ENCODE measurements around the gene PRDM8.

The PRDM8 gene

DNA sequence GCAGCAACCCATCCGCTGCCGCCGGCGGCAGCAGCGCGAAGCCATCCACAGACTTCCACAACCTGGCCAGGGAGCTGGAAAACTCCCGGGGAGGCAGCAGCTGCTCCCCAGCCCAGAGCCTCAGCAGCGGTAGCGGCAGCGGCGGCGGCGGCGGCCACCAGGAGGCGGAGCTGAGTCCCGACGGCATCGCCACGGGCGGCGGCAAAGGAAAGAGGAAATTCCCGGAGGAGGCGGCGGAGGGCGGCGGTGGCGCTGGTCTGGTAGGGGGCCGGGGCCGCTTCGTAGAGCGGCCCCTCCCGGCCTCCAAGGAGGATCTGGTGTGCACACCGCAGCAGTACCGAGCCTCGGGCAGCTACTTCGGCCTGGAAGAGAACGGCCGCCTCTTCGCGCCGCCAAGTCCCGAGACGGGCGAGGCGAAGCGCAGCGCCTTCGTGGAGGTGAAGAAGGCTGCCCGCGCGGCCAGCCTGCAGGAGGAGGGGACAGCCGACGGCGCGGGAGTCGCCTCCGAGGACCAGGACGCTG, 4.9 kb downstream of the PRDM8 start:
- DNase-seq: peak; percentile 53

DNA sequence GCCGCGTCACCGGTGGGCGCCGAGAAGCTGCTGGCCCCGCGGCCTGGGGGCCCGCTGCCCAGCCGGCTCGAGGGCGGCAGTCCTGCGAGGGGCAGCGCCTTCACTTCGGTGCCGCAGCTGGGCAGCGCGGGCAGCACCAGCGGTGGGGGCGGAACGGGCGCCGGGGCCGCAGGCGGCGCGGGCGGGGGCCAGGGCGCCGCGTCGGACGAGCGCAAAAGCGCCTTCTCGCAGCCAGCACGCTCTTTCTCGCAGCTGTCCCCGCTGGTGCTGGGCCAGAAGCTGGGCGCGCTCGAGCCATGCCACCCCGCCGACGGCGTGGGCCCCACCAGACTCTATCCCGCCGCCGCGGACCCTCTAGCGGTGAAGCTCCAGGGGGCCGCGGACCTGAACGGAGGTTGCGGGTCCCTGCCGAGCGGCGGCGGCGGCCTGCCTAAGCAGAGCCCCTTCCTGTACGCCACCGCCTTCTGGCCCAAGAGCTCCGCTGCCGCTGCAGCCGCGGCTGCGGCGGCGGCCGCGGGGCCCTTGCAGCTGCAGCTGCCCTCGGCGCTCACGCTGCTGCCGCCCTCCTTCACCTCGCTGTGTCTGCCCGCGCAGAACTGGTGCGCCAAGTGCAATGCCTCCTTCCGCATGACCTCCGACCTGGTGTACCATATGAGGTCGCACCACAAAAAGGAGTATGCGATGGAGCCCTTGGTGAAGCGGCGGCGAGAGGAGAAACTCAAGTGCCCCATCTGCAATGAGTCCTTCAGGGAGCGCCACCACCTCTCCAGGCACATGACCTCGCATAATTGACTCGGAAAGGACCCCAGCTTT, 5.6 kb downstream of the PRDM8 start:
- DNase-seq: peak; percentile 16

DNA sequence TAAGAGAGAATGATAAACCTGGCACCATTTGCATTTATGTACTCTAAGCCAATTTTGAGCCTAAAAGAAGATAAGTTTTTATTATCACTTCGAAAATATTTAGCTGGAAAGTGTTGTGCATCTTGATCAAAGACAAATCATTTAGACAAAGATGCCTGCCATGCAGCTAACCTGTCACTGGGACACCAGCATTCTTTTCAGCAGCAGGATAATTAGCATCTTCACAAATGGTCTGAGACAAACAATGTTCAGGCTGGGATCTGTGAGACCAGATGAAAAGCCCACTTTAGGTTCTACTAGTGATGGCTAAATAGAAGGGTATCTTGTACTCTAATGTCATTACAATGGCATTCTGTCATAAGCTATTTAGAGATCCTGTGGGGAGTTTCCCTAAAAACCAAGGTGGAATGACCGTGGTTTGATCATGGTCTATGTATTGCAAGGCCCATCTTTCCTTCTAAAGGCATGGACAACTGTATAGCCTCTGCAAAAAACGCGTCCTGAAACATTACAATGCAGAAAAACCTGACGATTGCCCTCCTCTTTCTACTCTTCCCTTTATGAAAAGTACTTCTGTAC, 7.2 kb downstream of the PRDM8 start:
- DNase-seq: no peak

DNA sequence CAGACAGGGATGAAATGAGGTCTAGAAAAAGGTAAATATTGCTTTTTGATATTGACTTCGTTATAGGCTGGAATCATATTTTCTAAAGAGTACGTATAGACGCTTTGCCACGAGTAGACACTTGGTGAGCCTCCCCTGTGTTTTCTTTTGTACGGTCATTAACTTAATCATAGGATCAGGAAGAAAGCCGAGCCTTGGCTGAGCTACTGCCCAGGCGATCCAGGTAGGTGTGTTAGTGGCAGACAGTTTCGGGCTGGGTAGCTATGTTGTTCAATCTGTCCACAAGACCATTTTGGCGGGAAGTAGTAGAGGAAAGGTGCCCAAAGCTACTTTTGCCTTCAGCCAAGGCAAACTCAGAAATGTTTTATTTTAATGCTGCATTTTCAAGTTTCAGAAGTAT, 8.8 kb downstream of the PRDM8 start:
- no peak for DNase-seq

DNA sequence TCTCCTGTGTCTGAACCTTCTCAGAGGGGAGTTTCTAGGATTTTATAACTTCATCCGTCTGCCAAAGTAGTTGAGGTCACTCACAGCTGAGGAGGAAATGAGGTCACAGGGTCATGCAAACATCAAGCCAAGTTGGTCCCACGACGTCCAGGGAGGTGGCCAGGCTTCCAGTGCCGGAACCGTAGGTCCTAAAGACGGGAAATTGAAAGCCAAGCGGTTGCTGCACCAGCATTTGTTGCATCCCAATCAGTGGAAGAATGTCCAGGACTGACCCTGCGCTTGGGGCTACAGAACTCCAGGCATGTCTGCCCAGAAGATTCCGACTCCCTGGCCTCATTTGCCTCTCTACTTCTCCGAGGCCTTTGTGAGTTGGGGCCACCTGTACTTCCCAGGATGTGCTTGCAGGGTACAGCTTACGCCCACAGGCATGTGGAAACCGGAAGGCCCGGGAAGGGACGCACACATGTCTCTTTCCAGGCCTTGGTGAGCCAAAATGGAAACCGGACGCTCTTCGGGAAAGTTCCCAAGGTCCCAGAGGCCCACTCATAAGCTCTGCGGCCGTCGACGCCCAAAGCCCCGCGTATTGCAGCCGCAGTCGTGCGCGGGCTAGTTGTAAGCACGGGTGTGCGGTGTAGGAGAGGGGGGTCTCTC, 9.3 kb downstream of the PRDM8 start:
- no peak for DNase-seq

DNA sequence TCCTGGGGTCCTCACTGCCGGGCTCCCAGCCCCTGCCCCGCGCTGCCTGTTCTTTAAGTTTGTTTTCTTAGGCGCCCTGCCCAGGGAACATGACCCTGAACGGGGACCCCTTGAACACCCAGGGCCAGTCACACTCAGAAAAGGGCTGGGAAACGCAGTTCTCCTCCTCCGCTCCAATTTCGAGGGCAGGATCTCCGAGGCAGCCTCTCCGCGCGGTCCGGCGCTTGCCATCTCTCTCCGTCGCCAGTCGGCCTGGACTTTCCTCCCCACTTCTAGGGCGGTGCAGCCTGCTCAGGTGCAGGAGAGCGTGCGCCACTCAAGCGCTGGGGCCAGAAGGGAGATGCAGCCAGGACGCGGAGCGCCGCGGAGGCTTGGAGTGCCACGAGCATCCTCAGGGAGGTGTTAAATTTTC, 9.9 kb downstream of the PRDM8 start:
- no peak for DNase-seq

DNA sequence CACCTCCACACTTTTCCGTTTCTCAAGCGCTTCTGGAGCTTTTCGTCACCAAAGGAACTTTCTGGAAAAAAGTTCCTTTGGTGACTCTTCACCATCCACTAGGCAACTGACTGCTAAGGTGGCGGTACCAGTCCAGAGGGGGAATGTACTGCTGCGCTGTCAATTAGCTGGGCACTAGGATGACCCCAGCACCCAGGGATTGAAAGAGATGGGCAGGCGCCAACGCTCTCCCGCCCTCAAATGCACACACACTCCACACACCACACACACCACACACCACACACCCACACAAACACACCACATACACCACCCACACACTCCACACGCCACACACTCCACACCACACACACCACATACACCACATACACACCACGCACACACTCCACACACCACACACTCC, 10.4 kb downstream of the PRDM8 start:
- no peak for DNase-seq

DNA sequence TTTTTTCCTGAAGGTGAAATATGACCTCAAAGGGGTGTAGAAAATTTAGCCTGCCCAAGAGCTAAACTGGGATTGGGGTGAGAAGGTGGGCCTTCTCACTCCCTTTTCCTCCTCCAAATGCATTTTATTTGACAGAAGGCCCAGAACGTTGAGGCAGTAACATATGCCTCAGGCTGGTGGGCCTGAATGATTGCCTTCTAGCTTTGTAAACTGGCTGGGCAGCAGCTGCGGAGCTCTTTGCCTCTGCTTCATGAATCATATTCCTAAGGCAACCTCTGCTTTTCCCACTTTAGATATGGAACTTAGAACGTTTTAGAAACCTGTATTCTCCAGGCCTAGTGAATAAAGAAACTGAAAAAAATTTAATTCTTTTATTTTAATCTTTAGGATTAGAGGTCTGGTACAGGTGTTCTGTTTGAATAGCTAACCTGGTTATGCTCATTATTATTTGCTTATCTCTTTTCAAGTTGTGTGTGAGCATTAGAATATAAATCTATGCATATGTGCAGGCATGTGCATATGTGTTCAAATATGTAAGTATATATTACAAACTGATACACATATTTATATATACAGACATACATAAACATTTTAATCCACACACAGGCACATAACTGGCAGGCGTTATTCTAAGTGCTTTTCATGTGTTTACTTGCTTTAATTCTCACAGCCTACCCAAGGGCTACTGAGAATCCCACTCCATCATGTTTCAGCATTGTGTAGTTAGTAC, 11.5 kb downstream of the PRDM8 start:
- no peak for DNase-seq

DNA sequence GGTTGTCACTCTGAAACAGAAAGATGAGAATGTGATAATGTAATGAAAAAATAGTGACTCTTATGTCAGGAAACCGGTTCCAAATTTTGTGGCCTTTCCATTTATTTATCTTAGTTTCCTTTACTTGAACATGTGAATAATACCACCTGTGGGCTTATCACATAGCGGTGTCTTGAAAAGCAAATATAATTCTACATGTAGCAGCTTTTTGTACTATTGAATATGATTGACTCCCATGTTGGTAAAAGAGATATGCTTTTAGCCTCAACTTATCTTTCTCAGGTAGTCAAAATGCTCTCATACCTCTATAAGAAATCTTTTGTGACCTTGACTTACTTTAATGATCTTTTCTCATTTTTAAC, 12.0 kb downstream of the PRDM8 start:
- DNase-seq: no peak

DNA sequence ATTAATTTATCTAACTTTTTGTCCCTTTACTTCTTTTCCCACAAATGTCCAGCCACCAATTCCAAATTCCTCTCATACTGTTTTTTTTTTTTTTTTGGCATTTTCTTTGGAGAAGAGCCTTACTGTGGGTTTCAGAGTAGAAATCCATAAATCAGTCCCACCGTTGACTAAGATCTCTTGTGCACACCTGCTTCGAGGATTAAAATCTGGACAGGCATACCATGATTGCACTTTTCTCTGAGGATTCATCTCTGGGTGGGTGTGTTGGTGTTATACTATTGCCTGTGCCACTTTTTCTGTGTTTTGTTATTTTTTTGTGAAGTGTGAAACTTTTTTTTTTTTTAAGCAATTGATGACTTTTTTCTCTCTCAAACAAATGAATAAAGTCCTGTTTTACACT, 13.2 kb downstream of the PRDM8 start:
- no peak for DNase-seq

DNA sequence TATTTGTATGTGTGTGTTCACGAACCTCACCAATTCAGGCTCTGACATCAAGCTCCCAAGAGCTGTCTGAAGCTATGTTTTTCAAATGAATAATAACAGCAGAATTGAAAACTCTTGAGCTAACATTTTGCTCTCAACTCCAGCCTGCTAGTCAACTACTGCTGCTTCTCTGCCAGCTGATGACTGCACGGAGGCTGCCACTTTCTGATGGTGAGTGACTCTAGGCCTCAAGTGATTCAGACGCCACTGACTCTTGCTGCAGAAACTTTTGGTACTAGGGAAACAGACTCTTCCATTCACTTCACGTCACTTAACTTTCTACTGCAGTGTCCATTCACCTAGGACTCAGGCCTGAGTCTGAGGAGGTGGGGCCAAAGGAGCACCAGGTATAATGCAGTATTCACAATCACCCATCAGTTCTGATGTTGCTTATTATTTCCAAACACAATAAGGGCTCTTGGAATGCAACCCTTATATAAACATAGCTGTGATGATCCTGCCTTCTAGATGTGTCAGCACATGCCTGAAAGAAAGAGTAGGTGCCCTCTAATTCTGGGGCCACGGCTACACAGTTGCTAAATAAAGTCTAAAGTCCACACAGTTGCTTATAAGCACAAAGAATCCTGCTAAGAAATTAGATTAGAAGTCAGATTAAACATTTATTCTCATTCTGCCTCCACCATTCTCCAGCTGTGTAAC, 16.0 kb downstream of the PRDM8 start:
- no peak for DNase-seq

DNA sequence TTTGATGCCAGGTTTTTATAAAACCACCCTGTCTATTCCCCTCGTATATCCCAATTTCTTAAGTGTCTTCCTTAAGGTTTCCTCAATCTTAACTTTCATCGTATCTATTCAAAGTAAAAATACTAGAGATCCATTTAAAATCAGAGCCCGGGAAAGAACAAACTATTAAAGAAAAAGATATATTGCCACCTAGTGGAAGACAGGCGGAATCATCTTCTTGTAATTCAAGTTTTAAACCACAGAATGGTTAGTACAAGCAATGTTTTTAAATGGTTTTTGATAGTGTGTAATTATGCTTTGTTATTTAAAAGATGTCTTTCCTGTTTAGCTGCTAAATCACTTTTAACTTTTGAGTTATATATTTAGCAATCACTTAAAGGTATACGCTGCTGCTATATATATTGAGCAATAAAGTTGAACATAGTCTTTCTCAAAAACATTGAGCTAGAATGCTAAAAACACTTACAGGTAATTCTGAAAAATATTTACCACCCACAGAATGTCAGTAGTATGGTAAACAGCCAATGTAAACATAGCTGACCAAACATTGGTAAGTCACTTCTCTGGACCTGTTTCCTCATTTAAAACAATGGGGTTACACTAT, 18.2 kb downstream of the PRDM8 start:
- no peak for DNase-seq

DNA sequence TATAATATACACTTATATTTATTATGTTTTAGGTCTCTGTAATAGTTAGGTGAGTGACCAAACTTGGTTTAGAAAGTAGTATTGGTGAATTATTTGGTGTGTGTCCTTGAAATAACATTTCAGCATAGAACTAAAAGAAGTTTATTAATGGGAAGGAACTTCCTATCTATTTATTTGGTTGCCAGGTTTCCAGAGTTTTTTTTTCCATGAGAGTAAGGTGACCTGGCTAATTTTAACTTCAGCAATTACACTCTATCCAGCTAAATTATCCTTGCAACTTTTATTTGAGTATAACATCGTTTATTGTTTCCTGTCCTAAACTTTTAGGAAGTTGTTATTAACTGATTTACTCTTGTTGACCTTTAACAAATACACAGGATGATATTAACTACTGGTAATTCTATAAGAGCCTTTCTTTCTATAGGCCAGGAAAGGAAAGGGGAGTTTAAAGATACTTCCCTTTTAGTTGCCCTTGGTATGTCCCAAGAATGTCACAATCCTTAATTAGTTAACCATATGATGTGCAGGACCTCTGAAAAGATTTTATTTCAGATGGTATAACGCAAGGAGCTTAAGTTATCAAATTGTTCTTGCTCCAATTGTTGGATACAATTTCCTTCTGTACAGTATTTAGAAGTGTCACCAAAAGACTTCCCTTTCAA, 18.9 kb downstream of the PRDM8 start:
- no peak for DNase-seq

DNA sequence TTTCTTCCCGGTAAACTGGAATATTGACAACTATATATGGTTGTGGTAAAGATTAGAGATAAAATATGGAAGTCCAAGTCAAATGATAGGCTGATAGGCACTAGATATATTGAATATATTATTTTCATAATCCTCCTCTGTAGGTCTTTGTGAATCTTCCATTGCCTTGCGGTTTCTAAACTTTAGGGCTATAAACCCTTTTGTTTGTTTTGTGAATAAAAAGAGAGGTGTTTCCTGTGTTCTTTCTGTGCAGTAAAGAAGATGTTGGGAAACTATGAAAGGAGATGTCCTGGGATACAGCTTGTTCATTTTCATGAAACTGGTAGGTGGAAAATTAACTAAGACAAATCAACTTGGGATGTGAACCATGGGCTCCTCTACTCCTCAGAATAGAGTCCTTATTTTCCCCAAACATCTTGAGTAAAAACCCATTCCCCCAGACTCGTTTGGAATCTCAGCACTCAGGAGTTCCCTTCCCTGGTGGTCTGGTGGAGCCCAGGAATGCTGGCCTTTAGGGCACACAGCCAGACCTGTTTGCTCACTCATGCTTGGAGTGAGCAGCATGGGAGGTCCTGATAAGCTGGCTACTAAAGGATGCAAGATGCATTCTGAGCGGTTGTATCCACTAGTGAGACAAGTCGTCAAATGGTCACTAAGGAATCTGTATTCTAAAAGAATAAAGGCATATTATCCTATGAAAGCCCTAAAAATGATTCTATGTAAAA, 22.2 kb downstream of the PRDM8 start:
- DNase-seq: no peak

DNA sequence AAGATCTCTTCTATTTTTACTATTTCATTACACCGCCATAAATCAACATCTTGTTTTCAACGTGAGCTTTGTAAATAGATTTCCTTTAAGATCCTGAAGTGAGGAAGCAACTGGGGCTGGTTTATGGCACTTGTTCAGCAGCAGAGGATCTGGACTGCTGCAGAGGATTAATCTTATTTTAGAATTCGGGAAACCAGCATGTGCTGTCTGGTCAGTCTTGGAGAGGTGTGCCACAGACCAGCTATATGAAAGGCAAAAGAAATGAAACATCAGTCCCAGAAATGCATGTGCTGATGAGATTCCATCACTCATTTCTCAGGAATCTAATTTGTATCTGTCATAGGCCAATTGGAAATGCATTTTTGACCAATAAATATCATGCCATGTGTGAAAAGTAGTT, 23.4 kb downstream of the PRDM8 start:
- no peak for DNase-seq

DNA sequence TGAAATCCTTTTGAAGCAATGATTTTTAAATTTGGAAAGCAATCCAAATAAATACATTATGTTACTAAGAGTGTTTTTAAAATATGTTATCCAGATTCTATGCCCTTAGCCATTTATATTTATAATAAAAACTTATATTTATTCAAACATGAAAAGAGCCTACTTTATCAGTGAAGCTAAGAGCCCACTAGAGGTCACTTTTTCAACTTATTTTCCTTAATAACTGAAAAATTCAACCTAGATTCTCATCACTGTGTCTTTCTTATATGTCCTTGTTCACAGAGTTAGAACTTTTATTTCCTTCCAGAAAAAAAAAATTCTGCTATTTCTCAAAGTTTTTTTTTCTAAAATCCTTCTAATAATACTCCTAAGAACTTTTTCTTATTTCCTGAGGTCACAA, 23.9 kb downstream of the PRDM8 start:
- DNase-seq: no peak

DNA sequence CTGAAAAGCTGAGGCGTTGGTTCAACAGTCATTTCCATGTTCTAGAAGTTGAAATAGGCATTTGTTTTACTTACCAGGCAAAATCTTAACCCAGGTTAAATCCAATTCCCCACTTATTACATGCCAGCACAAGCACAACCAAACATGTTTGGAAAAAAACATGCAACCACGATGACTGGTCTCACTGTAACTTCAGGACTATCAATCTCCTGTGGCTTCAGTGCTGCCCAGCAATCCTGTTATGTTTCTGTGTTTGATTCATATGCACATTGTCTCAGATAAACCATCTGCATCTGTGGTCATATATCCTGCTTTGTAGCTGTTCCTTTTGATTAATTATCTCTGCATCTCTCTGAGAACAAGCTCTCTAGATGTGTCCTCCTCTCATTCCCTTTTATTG, 28.3 kb downstream of the PRDM8 start:
- DNase-seq: no peak

DNA sequence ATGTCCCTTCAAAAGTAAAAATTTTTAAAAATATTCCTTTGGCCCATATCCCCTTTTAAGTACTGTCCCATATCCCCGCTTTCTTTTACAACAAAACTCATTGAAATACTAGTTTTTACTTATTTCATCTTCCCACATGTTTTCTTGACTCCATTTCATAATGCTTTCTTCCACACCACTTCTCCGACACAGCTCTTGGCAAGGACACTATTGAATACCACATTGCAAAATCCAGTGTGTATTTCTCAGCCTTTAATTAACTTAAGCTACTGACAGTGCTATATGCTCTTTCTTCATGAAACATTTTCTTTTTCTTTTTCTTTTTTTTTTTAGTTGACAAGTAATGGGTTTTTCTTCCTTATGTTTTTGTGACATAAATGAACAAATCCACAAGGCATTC, 28.8 kb downstream of the PRDM8 start:
- no peak for DNase-seq

DNA sequence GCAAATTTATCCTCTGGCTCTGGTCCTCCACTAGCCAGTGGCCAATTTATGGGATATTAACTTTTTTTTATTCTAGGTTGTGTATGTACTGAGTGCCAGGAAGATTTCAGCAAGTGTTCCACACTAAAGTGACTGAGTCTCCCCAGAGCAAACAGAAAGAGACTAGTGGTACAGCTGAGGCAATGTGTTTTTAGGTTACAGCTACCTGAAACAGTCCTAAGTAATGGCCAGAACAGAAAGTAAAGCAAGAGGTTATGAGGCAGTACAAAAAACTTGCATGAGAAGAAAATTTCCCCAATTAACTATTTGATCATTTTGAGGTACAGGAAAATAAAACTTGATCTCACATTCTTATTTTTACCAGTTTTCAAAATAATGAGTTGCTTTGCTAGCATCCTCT, 31.2 kb downstream of the PRDM8 start:
- DNase-seq: no peak

DNA sequence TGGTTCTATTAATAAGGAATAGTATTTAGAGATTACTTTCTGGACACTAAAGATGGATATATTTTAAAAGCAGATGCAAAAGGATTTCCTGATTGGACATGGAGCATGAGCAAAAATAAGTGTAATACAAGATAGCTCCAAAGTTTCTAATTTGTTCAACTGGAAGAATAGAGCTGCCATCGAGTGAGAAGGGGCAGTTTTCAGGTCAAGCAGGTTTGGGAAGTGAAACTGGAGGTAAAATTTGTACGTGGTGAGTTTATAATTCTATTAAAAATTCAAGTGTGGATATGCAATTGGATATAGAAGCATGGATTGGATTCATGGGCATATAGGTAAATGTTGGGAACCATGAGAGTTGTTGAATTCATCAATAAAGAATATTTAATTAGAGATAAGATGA, 31.8 kb downstream of the PRDM8 start:
- DNase-seq: no peak

DNA sequence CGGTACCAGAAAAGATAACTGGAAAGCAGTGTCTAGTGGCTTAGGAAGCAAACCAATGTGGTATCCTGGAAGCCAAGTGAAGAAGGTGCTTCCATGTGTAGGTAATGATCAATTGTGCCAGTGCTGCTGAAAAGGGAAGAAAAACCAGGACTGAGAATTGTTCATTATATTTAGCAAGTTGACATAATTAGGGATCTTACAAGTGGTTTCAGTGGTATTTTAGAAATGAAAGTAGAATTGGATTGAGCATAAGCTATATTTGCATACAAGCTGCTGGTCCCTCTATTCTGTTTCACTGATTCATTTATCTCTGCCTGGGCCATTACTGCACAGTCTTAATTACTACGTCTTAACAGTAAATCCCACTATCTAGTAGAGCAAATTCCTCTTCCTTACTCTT, 32.3 kb downstream of the PRDM8 start:
- no peak for DNase-seq

All from effector CD8-positive, alpha-beta T cell (primary cell).